ENCODE measurements around the gene THSD7A. TPM values are rescaled to one million over a fixed set of nuclear protein-coding genes. Genes with fewer than 3 reads are reported as not detected.

THSD7A gene
- total and polyA plus RNA-seq, 8 donors = 3.7 to 20.8 (median 17.8) TPM

GRCh38 chr7:11473807-11474424 is 358.1 kb downstream of the THSD7A start:
- no peak for ATAC-seq
- intact Hi-C loops (cut with DNase I) = no loop called here
- TF ChIP-seq CTCF (IDR thresholded peaks at IDR 0.05) = no peak
- no peak for DNase-seq
- Histone ChIP-seq H3K4me3 (no peak overlapping the region), H3K27ac (no peak overlapping the region), H3K4me1 (no peaks in the 10 kb centered on the region), H3K9me3 (no peaks in the 10 kb centered on the region), H3K36me3 (no peaks in the 10 kb centered on the region), H3K27me3 (no peaks in the 10 kb centered on the region)

- intact Hi-C loops (cut with DNase I) = no loop called here
- no peak for DNase-seq
- no peak for ATAC-seq
- no peak overlapping the region for H3K27ac ChIP-seq
- no peaks in the 10 kb centered on the region for H3K27me3 ChIP-seq
- H3K4me1 ChIP-seq = no peaks in the 10 kb centered on the region
- no peak for TF ChIP-seq CTCF (IDR thresholded peaks at IDR 0.05)
- H3K36me3 ChIP-seq = no peaks in the 10 kb centered on the region
- no peak overlapping the region for H3K4me3 ChIP-seq
- no peaks in the 10 kb centered on the region for H3K9me3 ChIP-seq
Observed at GRCh38 chr7:11473220-11473619, 358.8 kb downstream of the THSD7A start.

GRCh38 chr7:11472646-11473045 is 359.4 kb downstream of the THSD7A start:
- Histone ChIP-seq H3K4me1 (no peaks in the 10 kb centered on the region), H3K27ac (no peak overlapping the region), H3K36me3 (no peaks in the 10 kb centered on the region), H3K4me3 (no peak overlapping the region), H3K27me3 (no peaks in the 10 kb centered on the region), H3K9me3 (no peaks in the 10 kb centered on the region)
- DNase-seq = no peak
- no peak for TF ChIP-seq CTCF (IDR thresholded peaks at IDR 0.05)
- intact Hi-C loops (cut with DNase I) = no loop called here
- ATAC-seq = no peak

GRCh38 chr7:11471255-11471654 is 360.7 kb downstream of the THSD7A start:
- no peaks in the 10 kb centered on the region for H3K27me3 ChIP-seq
- H3K4me1 ChIP-seq = no peaks in the 10 kb centered on the region
- ATAC-seq = no peak
- no peaks in the 10 kb centered on the region for H3K9me3 ChIP-seq
- H3K4me3 ChIP-seq = no peak overlapping the region
- H3K27ac ChIP-seq = no peak overlapping the region
- DNase-seq = no peak
- TF ChIP-seq CTCF (IDR thresholded peaks at IDR 0.05) = no peak
- intact Hi-C loops (cut with DNase I) = no loop called here
- no peaks in the 10 kb centered on the region for H3K36me3 ChIP-seq

DNA sequence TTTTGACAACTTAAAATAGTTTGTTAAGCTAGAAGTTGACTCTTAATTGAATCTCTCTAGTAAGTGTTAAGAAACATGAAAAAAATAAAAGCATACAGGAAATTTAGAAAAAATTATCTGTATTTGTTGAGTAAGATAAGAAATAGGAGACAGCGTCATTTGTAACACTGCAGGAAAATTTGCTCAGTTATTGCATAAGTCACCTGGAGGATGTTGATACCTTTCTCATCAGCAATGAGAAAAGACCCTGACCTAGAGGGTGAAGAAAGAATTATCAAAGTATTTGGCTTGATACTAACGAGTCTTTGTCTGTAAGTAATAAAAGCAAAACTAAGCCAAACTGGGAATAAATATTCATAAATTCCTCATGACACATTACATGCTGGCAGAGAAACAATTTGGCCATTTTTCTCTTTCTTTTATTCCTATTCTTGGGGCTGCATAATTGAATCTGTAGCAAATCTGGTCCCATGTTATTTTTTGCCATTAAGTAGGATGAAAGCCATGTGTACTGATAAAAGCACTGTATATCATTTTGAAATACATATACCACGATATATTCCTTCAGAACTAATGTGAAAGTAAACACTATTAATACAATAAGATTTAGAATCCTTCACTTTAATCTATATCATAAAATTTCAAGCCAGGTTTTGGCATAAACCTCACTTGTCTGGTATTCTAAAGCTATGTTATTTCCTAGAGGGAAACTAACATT is 362.8 kb downstream of the THSD7A start:
- DNase-seq = no peak
- intact Hi-C loops (cut with DNase I) = no loop called here
- no peak overlapping the region for H3K27ac ChIP-seq
- H3K36me3 ChIP-seq = no peaks in the 10 kb centered on the region
- H3K27me3 ChIP-seq = no peaks in the 10 kb centered on the region
- ATAC-seq = no peak
- no peak for TF ChIP-seq CTCF (IDR thresholded peaks at IDR 0.05)
- no peak overlapping the region for H3K4me3 ChIP-seq
- H3K9me3 ChIP-seq = no peaks in the 10 kb centered on the region
- H3K4me1 ChIP-seq = no peaks in the 10 kb centered on the region
